ENCODE data around the gene RIPOR3. TPM values are rescaled to one million over a fixed set of nuclear protein-coding genes. Genes with fewer than 3 reads are reported as not detected.
"Not testable (repeated sequence)": the region's sequence is repeated elsewhere in the genome, so short reads cannot be mapped to it uniquely, and the experiment has no call there.

The RIPOR3 gene
- total RNA-seq, 1 donor from 2014 or later = 0.44 TPM

DNA sequence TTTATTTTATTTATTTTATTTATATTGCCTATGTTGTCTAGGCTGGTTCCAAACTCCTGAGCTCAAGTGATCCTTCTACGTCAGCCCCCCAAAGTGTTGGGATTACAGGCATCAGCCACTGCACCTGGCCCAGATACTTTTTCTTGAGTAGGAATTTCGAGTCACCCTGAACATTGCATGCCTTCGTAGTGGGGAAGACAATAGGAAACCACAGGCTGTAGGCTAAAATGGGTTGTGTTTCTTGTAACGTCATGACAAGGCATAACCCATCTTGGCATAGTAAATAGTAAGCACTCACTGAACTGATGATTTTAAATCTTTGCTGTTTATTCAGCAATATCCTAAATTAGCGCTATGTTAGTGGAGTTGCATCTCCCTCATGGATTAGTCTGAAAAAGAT lies 146.2 kb downstream of the RIPOR3 start:
- H3K9me3 Mint-ChIP-seq = no peaks in the 10 kb centered on the region
- no peak for DNase-seq (ENCODE audit: low read depth, low spot score)
- TF ChIP-seq CTCF (conservative IDR thresholded peaks at IDR 0.05) = no peak
- no peaks in the 10 kb centered on the region for H3K4me1 Mint-ChIP-seq
- no peak overlapping the region for H3K27ac Mint-ChIP-seq (ENCODE audit: unreplicated experiment)
- no peaks in the 10 kb centered on the region for H3K27me3 Mint-ChIP-seq (ENCODE audit: low read depth)
- no peak overlapping the region for H3K4me3 Mint-ChIP-seq
- no peaks in the 10 kb centered on the region for H3K36me3 Mint-ChIP-seq (ENCODE audit: low read depth)

- no peak for DNase-seq (ENCODE audit: low read depth, low spot score)
- Mint-ChIP-seq H3K4me1 (no peaks in the 10 kb centered on the region), H3K36me3 (ENCODE audit: low read depth) (no peaks in the 10 kb centered on the region), H3K4me3 (no peak overlapping the region), H3K9me3 (no peaks in the 10 kb centered on the region), H3K27ac (ENCODE audit: unreplicated experiment) (no peak overlapping the region), H3K27me3 (ENCODE audit: low read depth) (no peaks in the 10 kb centered on the region)
- no peak for TF ChIP-seq CTCF (conservative IDR thresholded peaks at IDR 0.05)
These were observed 148.0 kb downstream of the RIPOR3 start for GRCh38 chr20:50543326-50543725.

DNA sequence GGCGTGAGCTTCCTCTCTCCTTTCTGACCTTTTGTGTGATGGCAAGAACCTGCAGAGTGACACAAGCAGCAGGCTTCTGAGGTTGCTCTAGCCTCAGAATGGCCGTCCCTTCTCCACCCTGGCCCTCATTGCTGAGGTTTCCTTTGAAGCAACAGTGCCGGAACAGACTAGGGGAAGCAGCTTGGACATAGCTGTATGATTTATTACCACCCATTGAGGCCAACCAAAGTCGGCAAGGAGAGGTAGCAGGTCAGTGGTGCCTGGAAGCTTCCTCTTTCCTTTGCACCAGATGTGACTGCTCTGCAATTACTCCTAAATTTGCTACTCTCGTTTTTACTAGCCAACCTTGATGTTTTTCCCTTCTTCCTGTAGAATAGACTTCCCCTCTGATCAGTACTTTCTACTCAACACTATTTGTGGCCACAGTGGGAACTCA lies 149.7 kb downstream of the RIPOR3 start:
- TF ChIP-seq CTCF (conservative IDR thresholded peaks at IDR 0.05) = no peak
- Mint-ChIP-seq H3K4me3 (no peak overlapping the region), H3K4me1 (peaks cover 3% of the 10 kb centered on the region), H3K36me3 (ENCODE audit: low read depth) (no peaks in the 10 kb centered on the region), H3K27ac (ENCODE audit: unreplicated experiment) (no peak overlapping the region), H3K9me3 (no peaks in the 10 kb centered on the region), H3K27me3 (ENCODE audit: low read depth) (no peaks in the 10 kb centered on the region)
- DNase-seq (ENCODE audit: low read depth, low spot score) = no peak

GRCh38 chr20:50540620-50541605 lies 150.4 kb downstream of the RIPOR3 start:
- H3K4me3 Mint-ChIP-seq = no peak overlapping the region
- H3K36me3 Mint-ChIP-seq (ENCODE audit: low read depth) = no peaks in the 10 kb centered on the region
- no peak for DNase-seq (ENCODE audit: low read depth, low spot score)
- H3K4me1 Mint-ChIP-seq = peaks cover 3% of the 10 kb centered on the region
- H3K27ac Mint-ChIP-seq (ENCODE audit: unreplicated experiment) = no peak overlapping the region
- no peak for TF ChIP-seq CTCF (conservative IDR thresholded peaks at IDR 0.05)
- no peaks in the 10 kb centered on the region for H3K27me3 Mint-ChIP-seq (ENCODE audit: low read depth)
- H3K9me3 Mint-ChIP-seq = no peaks in the 10 kb centered on the region

DNA sequence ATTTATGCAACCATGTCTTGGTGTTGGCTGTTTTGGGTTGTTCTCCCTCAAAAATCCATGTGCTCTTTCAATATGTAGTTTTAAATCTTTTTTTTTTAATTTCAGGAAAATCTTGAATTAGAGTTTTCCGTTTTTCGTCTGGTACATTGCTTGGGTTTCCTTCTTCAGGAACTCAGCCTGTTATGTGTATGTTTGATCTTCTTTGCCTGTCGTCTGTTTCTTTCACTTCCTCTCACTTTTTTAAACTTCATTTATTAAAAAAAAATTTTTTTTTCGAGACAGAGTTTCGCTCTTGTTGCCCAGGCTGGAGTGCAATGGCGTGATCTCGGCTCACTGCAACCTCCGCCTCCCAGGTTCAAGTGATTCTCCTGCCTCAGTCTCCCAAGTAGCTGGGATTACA lies 151.5 kb downstream of the RIPOR3 start:
- DNase-seq (ENCODE audit: low read depth, low spot score); H3K27me3 Mint-ChIP-seq (ENCODE audit: low read depth); H3K9me3 Mint-ChIP-seq; H3K4me1 Mint-ChIP-seq; H3K36me3 Mint-ChIP-seq (ENCODE audit: low read depth); H3K4me3 Mint-ChIP-seq; H3K27ac Mint-ChIP-seq (ENCODE audit: unreplicated experiment): not testable (repeated sequence)

DNA sequence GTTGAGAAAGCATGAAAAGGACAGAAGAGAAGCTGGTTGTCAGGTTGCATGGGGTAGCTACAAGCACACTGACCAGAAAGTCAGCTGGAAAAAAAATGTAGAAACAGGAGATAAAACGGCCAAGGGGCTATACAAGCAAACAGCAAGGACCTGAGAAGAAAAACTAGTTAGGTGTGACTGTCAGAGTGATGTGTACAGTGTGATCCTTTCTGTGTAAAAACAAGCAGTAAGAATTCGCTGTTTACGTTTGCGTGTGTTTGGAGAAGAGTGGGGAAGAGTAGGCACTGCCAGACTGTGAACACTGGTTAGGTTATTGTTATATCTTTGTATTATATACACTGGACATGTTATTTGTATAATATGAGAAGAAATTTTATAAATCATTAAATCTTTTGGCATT lies 153.1 kb downstream of the RIPOR3 start:
- DNase-seq (ENCODE audit: low read depth, low spot score) = no peak
- Mint-ChIP-seq H3K27me3 (ENCODE audit: low read depth) (no peaks in the 10 kb centered on the region), H3K27ac (ENCODE audit: unreplicated experiment) (no peak overlapping the region), H3K4me1 (peaks cover 7% of the 10 kb centered on the region), H3K36me3 (ENCODE audit: low read depth) (no peaks in the 10 kb centered on the region), H3K9me3 (no peaks in the 10 kb centered on the region), H3K4me3 (no peak overlapping the region)
- TF ChIP-seq CTCF (conservative IDR thresholded peaks at IDR 0.05) = no peak

Measured in neural crest cell (in vitro differentiated cells).